Mucosa of stomach (tissue), 1 donor: ENCODE data around the gene THOC6.
A peak's percentile ranks its signal among the peaks of the same experiment; 100 is the strongest.

Source experiments
- H3K27me3 ChIP-seq: one replicate; pipeline ENCODE4 v1.7.0; 2013; ENCODE audit warnings: mild to moderate bottlenecking, low read length; ENCODE audit not compliant: control insufficient read depth, insufficient read depth
- H3K36me3 ChIP-seq: one replicate; pipeline ENCODE4 v1.7.0; 2013; ENCODE audit warnings: low read length; ENCODE audit not compliant: control insufficient read depth, insufficient read depth
- H3K4me1 ChIP-seq: one replicate; pipeline ENCODE4 v1.7.0; 2013; ENCODE audit warnings: mild to moderate bottlenecking, low read length; ENCODE audit not compliant: control insufficient read depth, insufficient read depth
- H3K4me3 ChIP-seq: one replicate; pipeline ENCODE4 v1.7.0; 2013; ENCODE audit warnings: low read length
- H3K9ac ChIP-seq: one replicate; pipeline ENCODE4 v1.7.0; 2013; ENCODE audit warnings: mild to moderate bottlenecking, low read length, moderate library complexity
- H3K9me3 ChIP-seq: one replicate; pipeline ENCODE4 v1.7.0; 2013; ENCODE audit warnings: mild to moderate bottlenecking, low read length, moderate library complexity; ENCODE audit not compliant: control insufficient read depth
- donor health status: Pancreatic carcinoma.

Gene THOC6

GRCh38 chr16:2999929-3000328 lies 23.9 kb upstream of the THOC6 start:
- H3K9ac ChIP-seq, result no peak overlapping the region
- H3K4me1 ChIP-seq, result peaks cover 2% of the 10 kb centered on the region
- H3K27me3 ChIP-seq, result no peaks in the 10 kb centered on the region
- no peaks in the 10 kb centered on the region for H3K9me3 ChIP-seq
- no peak overlapping the region for H3K4me3 ChIP-seq
- no peaks in the 10 kb centered on the region for H3K36me3 ChIP-seq

- Histone ChIP-seq H3K9me3 (no peaks in the 10 kb centered on the region), H3K27me3 (no peaks in the 10 kb centered on the region), H3K4me1 (peaks cover 4% of the 10 kb centered on the region), H3K36me3 (no peaks in the 10 kb centered on the region), H3K9ac (no peak overlapping the region), H3K4me3 (no peak overlapping the region)
Observed at GRCh38 chr16:3000540-3000939, 23.3 kb upstream of the THOC6 start.

- Histone ChIP-seq H3K4me1 (peaks cover 11% of the 10 kb centered on the region), H3K9ac (no peak overlapping the region), H3K9me3 (no peaks in the 10 kb centered on the region), H3K4me3 (no peak overlapping the region), H3K36me3 (no peaks in the 10 kb centered on the region), H3K27me3 (no peaks in the 10 kb centered on the region)
Observed at GRCh38 chr16:3001316-3001715, 22.5 kb upstream of the THOC6 start.

- Histone ChIP-seq H3K4me1 (peaks cover 34% of the 10 kb centered on the region), H3K9me3 (no peaks in the 10 kb centered on the region), H3K9ac (no peak overlapping the region), H3K36me3 (no peaks in the 10 kb centered on the region), H3K27me3 (peaks cover 8% of the 10 kb centered on the region), H3K4me3 (no peak overlapping the region)
Observed at GRCh38 chr16:3003582-3004270, 20.1 kb upstream of the THOC6 start.

- Histone ChIP-seq H3K9ac (no peak overlapping the region), H3K36me3 (no peaks in the 10 kb centered on the region), H3K9me3 (no peaks in the 10 kb centered on the region), H3K27me3 (peaks cover 8% of the 10 kb centered on the region), H3K4me1 (peaks cover 39% of the 10 kb centered on the region), H3K4me3 (no peak overlapping the region)
Observed at GRCh38 chr16:3004319-3004718, 19.5 kb upstream of the THOC6 start.

GRCh38 chr16:3004781-3005284 lies 19.0 kb upstream of the THOC6 start:
- peak overlapping the region; percentile 65 for H3K9ac ChIP-seq
- H3K36me3 ChIP-seq, result no peaks in the 10 kb centered on the region
- peaks cover 8% of the 10 kb centered on the region for H3K27me3 ChIP-seq
- H3K4me3 ChIP-seq, result no peak overlapping the region
- peaks cover 44% of the 10 kb centered on the region for H3K4me1 ChIP-seq
- H3K9me3 ChIP-seq, result no peaks in the 10 kb centered on the region

GRCh38 chr16:3007059-3007956 lies 16.5 kb upstream of the THOC6 start:
- Histone ChIP-seq H3K4me1 (peaks cover 48% of the 10 kb centered on the region), H3K9ac (no peak overlapping the region), H3K4me3 (no peak overlapping the region), H3K9me3 (no peaks in the 10 kb centered on the region), H3K36me3 (no peaks in the 10 kb centered on the region), H3K27me3 (peaks cover 18% of the 10 kb centered on the region)

GRCh38 chr16:3007957-3008689 lies 15.7 kb upstream of the THOC6 start:
- Histone ChIP-seq H3K4me1 (peaks cover 57% of the 10 kb centered on the region), H3K27me3 (peaks cover 26% of the 10 kb centered on the region), H3K4me3 (no peak overlapping the region), H3K36me3 (no peaks in the 10 kb centered on the region), H3K9ac (peak overlapping the region; percentile 1), H3K9me3 (no peaks in the 10 kb centered on the region)

- H3K9ac ChIP-seq, result peak overlapping the region; percentile 1
Observed at GRCh38 chr16:3008690-3009037, 15.2 kb upstream of the THOC6 start.

GRCh38 chr16:3009568-3010390 lies 14.1 kb upstream of the THOC6 start:
- Histone ChIP-seq H3K4me3 (no peak overlapping the region), H3K27me3 (peaks cover 37% of the 10 kb centered on the region), H3K4me1 (peaks cover 58% of the 10 kb centered on the region)

More at GRCh38 chr16:3008690-3009037, 15.2 kb upstream of the THOC6 start:
- no peak overlapping the region for H3K4me3 ChIP-seq
- H3K27me3 ChIP-seq, result peaks cover 32% of the 10 kb centered on the region
- H3K9me3 ChIP-seq, result no peaks in the 10 kb centered on the region
- peaks cover 59% of the 10 kb centered on the region for H3K4me1 ChIP-seq
- H3K36me3 ChIP-seq, result no peaks in the 10 kb centered on the region

GRCh38 chr16:3010510-3010909 lies 13.3 kb upstream of the THOC6 start:
- Histone ChIP-seq H3K4me1 (peaks cover 55% of the 10 kb centered on the region), H3K4me3 (no peak overlapping the region), H3K9me3 (no peaks in the 10 kb centered on the region), H3K9ac (no peak overlapping the region), H3K27me3 (peaks cover 37% of the 10 kb centered on the region), H3K36me3 (no peaks in the 10 kb centered on the region)

More at GRCh38 chr16:3009568-3010390, 14.1 kb upstream of the THOC6 start:
- Histone ChIP-seq H3K9ac (no peak overlapping the region), H3K9me3 (no peaks in the 10 kb centered on the region), H3K36me3 (no peaks in the 10 kb centered on the region)
